Natural killer cell (primary cell): ENCODE results near the gene DDAH1. TPM values are rescaled to one million over a fixed set of nuclear protein-coding genes. Genes with fewer than 3 reads are reported as not detected.

Source experiments
- ATAC-seq, 3 donors: fragments of 150-1000 bp in 2 of 3; fragments of 200-7000 bp in 1 of 3; cut with Tn5 transposase; 1 replicate in 1 of 3; 2 replicates in 2 of 3; pipeline ENCODE4 v1.10.0; 2021; ENCODE audit warnings: mild to moderate bottlenecking in 2 of 3, moderate library complexity in 2 of 3
- DNase-seq, 2 donors: peaks; one replicate each; pipeline versions ENCODE4 v3.0.0 to v3.0.0-alpha.2; 2013 to 2021; ENCODE audit warnings: mixed read lengths in 1 of 2
- H3K27ac ChIP-seq: one replicate; pipeline ENCODE4 v1.5.1; 2013; ENCODE audit warnings: mild to moderate bottlenecking, low read length
- H3K27me3 ChIP-seq: one replicate; pipeline ENCODE4 v1.6.1; 2013; ENCODE audit warnings: low read length; ENCODE audit not compliant: control insufficient read depth, insufficient read depth
- H3K36me3 ChIP-seq: one replicate; pipeline ENCODE4 v1.6.1; 2013; ENCODE audit warnings: low read length; ENCODE audit not compliant: control insufficient read depth, insufficient read depth
- H3K4me1 ChIP-seq: one replicate; pipeline ENCODE4 v1.6.1; 2013; ENCODE audit warnings: low read length; ENCODE audit not compliant: control insufficient read depth, insufficient read depth
- H3K4me3 ChIP-seq: one replicate; pipeline ENCODE4 v1.5.1; 2013; ENCODE audit warnings: low read length
- H3K9me3 ChIP-seq: one replicate; pipeline ENCODE4 v1.6.1; 2013; ENCODE audit warnings: low read length; ENCODE audit not compliant: control insufficient read depth, insufficient read depth
- H3K27ac Mint-ChIP-seq, 2 donors: one replicate each; pipeline ENCODE4 v1.8.0; 2022; ENCODE audit warnings: mild to moderate bottlenecking in 2 of 2, mixed read lengths in 2 of 2, moderate library complexity in 1 of 2
- H3K27me3 Mint-ChIP-seq, 2 donors: one replicate each; pipeline ENCODE4 v1.8.0; 2022; ENCODE audit warnings: low read depth in 2 of 2, mixed read lengths in 2 of 2
- H3K36me3 Mint-ChIP-seq: one replicate; pipeline ENCODE4 v1.8.0; 2022; ENCODE audit warnings: mixed read lengths
- H3K4me1 Mint-ChIP-seq, 2 donors: one replicate each; pipeline ENCODE4 v1.8.0; 2022; ENCODE audit warnings: mixed read lengths in 2 of 2
- H3K4me3 Mint-ChIP-seq: one replicate; pipeline ENCODE4 v1.8.0; 2022; ENCODE audit warnings: mild to moderate bottlenecking, moderate library complexity, mixed read lengths
- H3K9me3 Mint-ChIP-seq, 2 donors: one replicate each; pipeline ENCODE4 v1.8.0; 2022; ENCODE audit warnings: mixed read lengths in 2 of 2
- WGBS: methylation state at CpG from one replicate; pipeline ENCODE4 v1.1.7; 2013; ENCODE audit warnings: missing lambda C conversion rate; ENCODE audit not compliant: insufficient coverage; 5-methylcytosine and 5-hydroxymethylcytosine counted together
- intact Hi-C: fragments of 100-400 bp; cut with micrococcal nuclease; formaldehyde crosslinking; loops from one replicate; pipeline ENCODE4 v1.14.2; 2022
- total RNA-seq, 4 donors: library from RNA; stranded (reverse); fragments of 120-200 nt in 1 of 4; gene quantifications; one replicate each; pipeline versions ENCODE4 v1.2.3 to v1.2.4, GENCODE V29; 2013 to 2022
- TF ChIP-seq, protein P1 (sequence below): fragments of 200-600 bp; IDR thresholded peaks from one replicate; pipeline ENCODE4 v1.8.0; 2022; ENCODE audit warnings: antibody characterized with exemption

Gene DDAH1
- total RNA-seq, 3 donors from 2014 or later (not counting 1 experiment from before 2014, with no cell fraction given): 0.07 to 0.20 TPM; not detected in 1

DNA sequence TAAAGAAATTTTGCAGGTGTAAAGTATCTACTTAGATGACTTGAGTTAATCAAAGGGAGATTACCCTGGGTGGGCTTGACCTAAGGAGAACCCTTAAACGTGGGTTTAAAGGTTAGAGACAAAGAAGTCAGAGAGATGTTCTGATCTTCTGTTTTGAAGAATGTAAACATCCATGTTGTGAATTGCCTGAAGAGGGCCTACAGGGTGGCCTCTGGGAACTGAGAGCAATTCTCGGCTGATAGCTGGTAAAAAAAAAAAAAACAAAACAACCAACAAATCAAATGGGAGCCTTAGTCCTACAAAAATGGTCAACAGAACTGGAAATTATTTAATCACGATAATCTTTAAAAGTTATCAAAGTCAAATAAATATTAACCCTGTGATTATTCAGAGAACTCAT is 99.1 kb downstream of the DDAH1 start:
- Mint-ChIP-seq H3K36me3 (no peaks in the 10 kb centered on the region), H3K27me3 (peaks cover 14 to 22% of the 10 kb centered on the region in 2 donors), H3K27ac (no peak overlapping the region), H3K4me3 (no peak overlapping the region), H3K9me3 (peaks cover 0 to 3% of the 10 kb centered on the region in 2 donors), H3K4me1 (no peaks in the 10 kb centered on the region)
- H3K4me3 ChIP-seq: no peak overlapping the region
- TF ChIP-seq, protein P1, sequence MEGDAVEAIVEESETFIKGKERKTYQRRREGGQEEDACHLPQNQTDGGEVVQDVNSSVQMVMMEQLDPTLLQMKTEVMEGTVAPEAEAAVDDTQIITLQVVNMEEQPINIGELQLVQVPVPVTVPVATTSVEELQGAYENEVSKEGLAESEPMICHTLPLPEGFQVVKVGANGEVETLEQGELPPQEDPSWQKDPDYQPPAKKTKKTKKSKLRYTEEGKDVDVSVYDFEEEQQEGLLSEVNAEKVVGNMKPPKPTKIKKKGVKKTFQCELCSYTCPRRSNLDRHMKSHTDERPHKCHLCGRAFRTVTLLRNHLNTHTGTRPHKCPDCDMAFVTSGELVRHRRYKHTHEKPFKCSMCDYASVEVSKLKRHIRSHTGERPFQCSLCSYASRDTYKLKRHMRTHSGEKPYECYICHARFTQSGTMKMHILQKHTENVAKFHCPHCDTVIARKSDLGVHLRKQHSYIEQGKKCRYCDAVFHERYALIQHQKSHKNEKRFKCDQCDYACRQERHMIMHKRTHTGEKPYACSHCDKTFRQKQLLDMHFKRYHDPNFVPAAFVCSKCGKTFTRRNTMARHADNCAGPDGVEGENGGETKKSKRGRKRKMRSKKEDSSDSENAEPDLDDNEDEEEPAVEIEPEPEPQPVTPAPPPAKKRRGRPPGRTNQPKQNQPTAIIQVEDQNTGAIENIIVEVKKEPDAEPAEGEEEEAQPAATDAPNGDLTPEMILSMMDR: no peak
- intact Hi-C loops: no loop called here
- no peaks in the 10 kb centered on the region for H3K4me1 ChIP-seq
- H3K27ac ChIP-seq: no peak overlapping the region
- 92% methylated on average over 3 of the region's 3 CpGs for WGBS
- H3K36me3 ChIP-seq: no peaks in the 10 kb centered on the region
- DNase-seq (no peak), ATAC-seq (no peak)
- H3K27me3 ChIP-seq: peaks cover 2% of the 10 kb centered on the region
- no peaks in the 10 kb centered on the region for H3K9me3 ChIP-seq

DNA sequence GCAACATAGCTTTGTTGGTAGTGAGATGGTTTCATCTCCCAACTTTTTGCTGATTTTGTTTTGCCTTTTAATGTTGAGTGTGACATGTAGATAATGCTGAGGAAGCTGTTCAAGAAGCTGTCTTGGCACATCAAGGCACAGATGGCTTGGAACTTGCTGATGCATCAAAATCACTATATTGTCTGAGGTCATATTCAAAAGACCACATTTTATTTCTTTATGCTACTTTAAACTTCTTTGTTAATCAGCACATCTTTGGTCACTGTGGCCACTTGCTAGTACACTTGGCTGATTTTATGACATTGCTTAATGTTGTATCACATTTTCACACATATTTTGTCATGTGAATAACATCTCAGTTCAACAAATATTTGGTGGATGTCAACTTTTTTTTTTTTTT is 101.4 kb downstream of the DDAH1 start:
- Mint-ChIP-seq H3K4me3 (no peak overlapping the region), H3K36me3 (no peaks in the 10 kb centered on the region), H3K27me3 (peaks cover 8% of the 10 kb centered on the region in 2 donors), H3K4me1 (no peaks in the 10 kb centered on the region), H3K27ac (no peak overlapping the region), H3K9me3 (no peaks in the 10 kb centered on the region)
- Histone ChIP-seq H3K4me3 (no peak overlapping the region), H3K27ac (no peak overlapping the region), H3K9me3 (no peaks in the 10 kb centered on the region), H3K4me1 (no peaks in the 10 kb centered on the region), H3K27me3 (peaks cover 2% of the 10 kb centered on the region), H3K36me3 (no peaks in the 10 kb centered on the region)
- no peak for ATAC-seq
- DNase-seq: no peak
- TF ChIP-seq, protein P1: no peak
- intact Hi-C loops: no loop called here

DNA sequence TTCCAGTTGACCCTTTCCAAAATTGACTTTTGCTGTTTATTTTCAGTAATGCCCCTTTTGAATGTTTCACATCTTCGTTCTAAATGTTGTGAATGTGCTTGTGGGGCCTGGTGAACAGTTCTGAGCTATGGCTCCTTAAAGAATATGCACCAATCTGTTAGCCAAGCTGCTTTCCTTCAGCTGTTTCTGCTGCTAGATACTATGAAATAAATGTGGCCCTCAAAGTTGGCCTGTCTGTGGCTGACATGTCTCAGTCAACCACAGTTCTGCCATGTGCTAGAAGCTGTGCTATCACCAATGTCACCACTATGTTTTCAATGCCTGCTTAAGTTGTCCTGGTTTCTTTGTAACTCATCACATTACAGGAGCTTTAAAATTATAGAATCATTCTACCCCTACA is 101.9 kb downstream of the DDAH1 start:
- DNase-seq (no peak), ATAC-seq (no peak)
- H3K27me3 Mint-ChIP-seq: peaks cover 7 to 8% of the 10 kb centered on the region in 2 donors
- Histone ChIP-seq H3K27me3 (peaks cover 2% of the 10 kb centered on the region), H3K9me3 (no peaks in the 10 kb centered on the region), H3K27ac (no peak overlapping the region), H3K36me3 (no peaks in the 10 kb centered on the region), H3K4me3 (no peak overlapping the region), H3K4me1 (no peaks in the 10 kb centered on the region)
- H3K4me3 Mint-ChIP-seq: no peak overlapping the region
- no peaks in the 10 kb centered on the region for H3K36me3 Mint-ChIP-seq
- intact Hi-C loops: no loop called here
- WGBS: 57% methylated on average over 1 of the region's 1 CpG
- no peak overlapping the region for H3K27ac Mint-ChIP-seq
- H3K4me1 Mint-ChIP-seq: no peaks in the 10 kb centered on the region
- TF ChIP-seq, protein P1: no peak
- H3K9me3 Mint-ChIP-seq: no peaks in the 10 kb centered on the region

DNA sequence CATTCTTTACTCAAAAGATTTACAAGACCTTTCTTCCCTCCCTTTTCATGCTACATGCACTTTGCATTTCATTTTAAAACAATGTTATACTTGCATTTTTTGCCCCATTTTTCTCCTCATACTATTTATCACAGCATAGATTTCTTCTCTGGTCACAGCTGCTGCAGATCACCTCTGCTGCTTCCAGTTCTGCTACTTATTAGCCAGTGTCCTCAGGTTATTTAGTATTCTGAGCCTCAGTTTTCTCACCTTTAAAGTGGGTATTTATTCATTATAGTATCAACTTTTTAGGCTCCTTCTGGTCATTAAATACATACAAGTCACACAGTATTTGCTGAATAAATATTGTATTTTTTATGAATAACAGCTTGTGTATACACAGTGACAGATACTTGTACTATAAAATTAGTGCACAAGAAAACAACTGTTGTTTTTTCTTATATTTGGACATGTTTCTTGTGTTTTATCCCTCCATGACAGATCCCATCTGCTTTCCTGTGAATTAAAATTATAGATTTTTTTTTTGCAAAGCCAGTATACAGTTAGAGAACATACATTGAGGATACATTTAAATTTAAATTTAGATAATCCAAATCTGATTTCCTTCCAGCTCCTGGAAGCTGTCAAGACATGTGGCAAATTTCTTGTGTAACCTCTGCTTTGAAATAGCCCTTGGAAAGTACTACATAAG is 103.2 kb downstream of the DDAH1 start:
- H3K4me1 ChIP-seq: no peaks in the 10 kb centered on the region
- intact Hi-C loops: no loop called here
- H3K4me1 Mint-ChIP-seq: no peaks in the 10 kb centered on the region
- no peaks in the 10 kb centered on the region for H3K36me3 ChIP-seq
- no peak overlapping the region for H3K27ac Mint-ChIP-seq
- DNase-seq (no peak), ATAC-seq (no peak)
- no peak overlapping the region for H3K27ac ChIP-seq
- no peaks in the 10 kb centered on the region for H3K9me3 ChIP-seq
- no peaks in the 10 kb centered on the region for H3K9me3 Mint-ChIP-seq
- TF ChIP-seq, protein P1: no peak
- peaks cover under 1 to 5% of the 10 kb centered on the region in 2 donors for H3K27me3 Mint-ChIP-seq
- H3K27me3 ChIP-seq: peaks cover 2% of the 10 kb centered on the region
- H3K4me3 ChIP-seq: no peak overlapping the region
- H3K4me3 Mint-ChIP-seq: no peak overlapping the region
- no peaks in the 10 kb centered on the region for H3K36me3 Mint-ChIP-seq
